Immature natural killer cell (primary cell): ENCODE results near the gene LRRC58. TPM values are rescaled to one million over a fixed set of nuclear protein-coding genes. Genes with fewer than 3 reads are reported as not detected.

Experiments used
- DNase-seq, 3 donors: peaks; one replicate each; pipeline ENCODE4 v3.0.0; 2022; ENCODE audit warnings: mixed read lengths in 1 of 3
- H3K27ac Mint-ChIP-seq, 6 donors: one replicate each; pipeline ENCODE4 v1.8.0; 2020; ENCODE audit warnings: mixed read lengths in 6 of 6, mild to moderate bottlenecking in 5 of 6, inconsistent platforms in 4 of 6, moderate library complexity in 3 of 6
- H3K27me3 Mint-ChIP-seq, 3 donors: one replicate each; pipeline ENCODE4 v1.8.0; 2020 to 2021; ENCODE audit warnings: low read depth in 3 of 3, mild to moderate bottlenecking in 3 of 3, mixed read lengths in 3 of 3, moderate library complexity in 3 of 3, inconsistent platforms in 1 of 3
- H3K36me3 Mint-ChIP-seq, 3 donors: one replicate each; pipeline ENCODE4 v1.8.0; 2020; ENCODE audit warnings: mixed read lengths in 3 of 3, inconsistent platforms in 2 of 3, mild to moderate bottlenecking in 2 of 3
- H3K4me1 Mint-ChIP-seq, 2 donors: one replicate each; pipeline ENCODE4 v1.8.0; 2020; ENCODE audit warnings: inconsistent platforms in 2 of 2, mild to moderate bottlenecking in 2 of 2, mixed read lengths in 2 of 2, moderate library complexity in 1 of 2
- H3K4me3 Mint-ChIP-seq, 5 donors: one replicate each; pipeline ENCODE4 v1.8.0; 2020; ENCODE audit warnings: mild to moderate bottlenecking in 5 of 5, mixed read lengths in 5 of 5, inconsistent platforms in 3 of 5, moderate library complexity in 3 of 5
- H3K9me3 Mint-ChIP-seq, 6 donors: one replicate each; pipeline ENCODE4 v1.8.0; 2020; ENCODE audit warnings: mild to moderate bottlenecking in 6 of 6, mixed read lengths in 6 of 6, inconsistent platforms in 4 of 6, moderate library complexity in 3 of 6
- polyA plus RNA-seq, 3 donors: library from polyadenylated mRNA; unstranded; fragments of 300-500 nt; fragmentation: Illumina TruSeq; gene quantifications; one replicate each; pipeline ENCODE4 v1.2.3, GENCODE V29; 2021

LRRC58 gene
- polyA plus RNA-seq, 3 donors from 2014 or later, result 5.0 to 9.6 (median 6.8) TPM

DNA sequence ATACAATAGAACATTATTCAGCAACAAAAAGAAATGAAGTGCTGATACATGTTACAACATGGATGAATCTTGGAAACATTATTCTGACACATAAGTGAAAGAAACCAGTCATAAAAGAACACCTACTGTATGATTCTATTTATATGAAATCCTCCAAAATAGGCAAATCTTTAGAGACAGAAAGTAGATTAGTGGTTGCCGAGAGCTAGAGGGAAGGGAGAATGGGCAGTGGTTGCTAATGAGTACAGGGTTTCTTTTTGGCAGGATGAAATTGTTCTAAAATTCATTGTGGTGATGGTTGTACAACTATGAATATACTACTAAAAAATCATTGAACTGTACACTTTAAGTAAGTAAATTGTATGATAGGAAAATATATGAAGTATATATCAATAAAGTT, 6.3 kb upstream of the LRRC58 start:
- H3K27me3 Mint-ChIP-seq, result peaks cover 0 to 9% (median 7%) of the 10 kb centered on the region in 3 donors
- no peaks in the 10 kb centered on the region for H3K9me3 Mint-ChIP-seq
- DNase-seq, result no peak
- peaks cover 0 to under 1% of the 10 kb centered on the region in 2 donors for H3K4me1 Mint-ChIP-seq
- no peak overlapping the region for H3K27ac Mint-ChIP-seq
- H3K4me3 Mint-ChIP-seq, result no peak overlapping the region
- no peaks in the 10 kb centered on the region for H3K36me3 Mint-ChIP-seq

DNA sequence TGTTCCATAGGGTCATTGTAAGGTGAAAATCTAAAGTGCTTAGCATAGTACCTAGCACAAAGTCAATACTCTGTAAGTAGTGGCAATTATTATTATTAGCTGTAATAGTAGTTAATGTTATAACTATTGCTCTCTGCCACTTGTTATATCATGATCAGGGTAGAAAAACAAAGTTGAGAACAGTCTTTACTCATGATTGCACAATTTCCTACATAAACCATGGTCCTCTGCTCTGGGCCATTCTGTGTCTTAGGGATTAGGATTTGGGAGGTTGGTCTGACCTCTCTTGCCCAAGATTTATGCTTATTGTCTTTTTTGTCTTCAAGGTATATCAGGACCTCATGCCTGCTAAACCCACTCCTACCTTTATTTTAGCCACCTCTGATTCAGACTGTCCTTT, 4.3 kb upstream of the LRRC58 start:
- Mint-ChIP-seq H3K27ac (no peak overlapping the region), H3K36me3 (no peaks in the 10 kb centered on the region), H3K9me3 (no peaks in the 10 kb centered on the region), H3K4me1 (peaks cover 10 to 13% of the 10 kb centered on the region in 2 donors), H3K27me3 (peaks cover 4 to 11% (median 10%) of the 10 kb centered on the region in 3 donors), H3K4me3 (no peak overlapping the region)
- DNase-seq, result no peak

DNA sequence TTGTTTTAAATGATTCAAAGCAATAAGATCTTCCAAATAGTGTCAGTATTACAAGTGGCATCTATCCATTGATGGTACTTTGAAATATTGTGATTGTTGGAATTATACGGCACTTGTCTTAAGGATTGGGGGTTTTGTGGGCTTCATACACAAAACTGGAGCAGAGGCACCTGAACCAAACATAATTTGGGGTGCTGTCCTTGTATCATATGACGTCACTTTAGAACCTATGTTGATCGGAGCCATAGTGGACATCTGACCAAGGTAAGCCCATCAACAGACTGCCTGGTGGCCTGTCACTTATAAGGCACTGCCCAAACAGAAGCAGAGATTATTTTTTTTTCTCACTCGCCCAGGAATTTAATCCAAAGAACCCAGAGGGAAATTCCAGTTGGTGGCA, 2.9 kb upstream of the LRRC58 start:
- Mint-ChIP-seq H3K27me3 (peaks cover 10 to 19% (median 11%) of the 10 kb centered on the region in 3 donors), H3K4me3 (no peak overlapping the region), H3K36me3 (no peaks in the 10 kb centered on the region), H3K9me3 (no peaks in the 10 kb centered on the region), H3K4me1 (peaks cover 22 to 27% of the 10 kb centered on the region in 2 donors), H3K27ac (no peak overlapping the region)
- DNase-seq, result no peak

DNA sequence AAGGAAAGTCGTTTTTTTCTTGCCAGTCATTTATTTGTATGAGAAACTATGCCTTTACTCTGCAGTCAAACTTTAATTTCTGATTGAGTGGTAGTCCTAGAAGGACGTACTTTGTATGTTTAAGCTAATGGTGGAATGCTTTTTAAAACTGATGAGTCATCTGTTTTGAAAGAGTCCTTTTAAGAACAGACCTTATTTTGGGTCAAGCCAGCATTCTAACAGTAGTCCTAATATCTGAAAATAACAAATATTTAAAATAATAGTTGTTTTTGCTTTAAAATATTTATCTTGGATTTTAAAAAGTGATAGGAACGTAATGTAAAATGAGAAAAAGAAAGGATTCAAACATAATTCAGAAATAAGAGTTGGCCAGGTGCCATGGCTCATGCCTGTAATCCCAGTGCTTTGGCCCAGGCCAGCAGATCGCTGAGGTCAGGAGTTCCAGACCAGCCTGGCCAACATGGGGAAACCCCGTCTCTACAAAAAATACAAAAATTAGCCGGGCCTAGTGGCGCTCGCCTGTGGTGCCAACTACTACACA, 1.3 kb upstream of the LRRC58 start:
- H3K4me1 Mint-ChIP-seq, result peaks cover 33 to 42% of the 10 kb centered on the region in 2 donors
- no peaks in the 10 kb centered on the region for H3K9me3 Mint-ChIP-seq
- peaks cover 11 to 16% (median 12%) of the 10 kb centered on the region in 3 donors for H3K27me3 Mint-ChIP-seq
- no peaks in the 10 kb centered on the region for H3K36me3 Mint-ChIP-seq
- no peak for DNase-seq
- H3K4me3 Mint-ChIP-seq, result peak overlapping the region; percentile 25 to 96 (median 93)
- H3K27ac Mint-ChIP-seq, result peak overlapping the region in 3 of 6 donors; percentile 26 to 78 (median 53)

DNA sequence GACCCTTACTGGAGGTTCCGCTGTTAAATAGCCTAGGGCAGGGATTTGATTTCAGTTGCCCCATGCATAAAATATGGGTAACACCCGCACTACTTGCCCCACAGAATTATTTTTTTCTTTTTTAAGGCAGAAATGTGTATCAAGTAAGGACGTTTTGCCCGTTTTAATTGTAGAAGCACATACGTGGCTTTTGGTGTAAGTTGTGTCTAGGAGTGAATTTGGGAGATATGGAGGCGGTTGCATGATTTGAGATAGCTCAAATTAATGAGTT, 636 bp upstream of the LRRC58 start:
- peak overlapping the region; percentile 92 to 96 (median 94) for H3K4me3 Mint-ChIP-seq
- peaks cover 39 to 49% of the 10 kb centered on the region in 2 donors for H3K4me1 Mint-ChIP-seq
- H3K27ac Mint-ChIP-seq, result peak overlapping the region; percentile 70 to 94 (median 90)
- H3K36me3 Mint-ChIP-seq, result no peaks in the 10 kb centered on the region
- DNase-seq, result no peak
- H3K27me3 Mint-ChIP-seq, result peaks cover 11 to 16% (median 12%) of the 10 kb centered on the region in 3 donors
- H3K9me3 Mint-ChIP-seq, result no peaks in the 10 kb centered on the region

DNA sequence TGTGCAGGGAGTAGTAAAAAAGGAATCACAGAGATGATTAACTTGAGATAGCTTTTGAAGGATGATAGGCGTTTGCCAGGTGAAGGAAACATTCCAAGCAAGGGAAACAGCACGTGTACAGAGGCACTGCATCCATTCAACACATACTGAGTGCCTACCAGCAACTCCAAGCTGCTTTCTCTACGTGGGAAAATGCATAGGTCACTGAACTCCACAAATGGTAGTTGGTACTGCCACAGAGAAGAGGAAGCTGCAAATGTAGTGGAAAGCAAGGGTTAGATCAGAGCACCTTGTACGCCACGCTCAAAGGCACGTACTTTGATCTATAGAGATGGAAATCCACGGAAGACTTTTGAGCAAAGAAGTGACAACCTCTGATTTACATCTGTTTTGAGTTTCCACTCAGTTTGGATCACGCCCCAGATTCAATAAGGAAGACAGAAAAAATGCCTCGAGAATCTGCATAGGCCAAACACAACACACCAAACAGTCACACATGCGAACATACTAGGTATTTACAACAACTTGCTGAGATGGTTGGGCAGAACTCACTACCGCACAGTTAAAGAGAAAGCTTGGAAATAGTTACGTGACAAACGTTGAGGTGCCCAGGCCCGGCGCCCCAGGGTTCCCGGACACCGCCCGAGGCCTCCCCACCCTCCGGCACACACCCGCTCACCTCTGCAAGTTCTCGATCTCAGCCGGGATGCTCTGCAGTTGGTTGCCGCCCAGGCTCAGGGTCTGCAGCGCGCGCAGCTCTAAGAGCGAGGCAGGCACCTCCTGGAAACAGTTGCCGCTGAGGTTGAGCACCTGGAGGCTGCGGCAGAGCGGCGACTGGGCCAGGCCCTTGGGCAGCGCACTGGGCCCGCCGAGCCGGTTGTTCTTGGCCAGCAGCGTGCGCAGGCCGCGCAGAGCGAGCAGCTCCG, 826 bp downstream of the LRRC58 start:
- H3K4me3 Mint-ChIP-seq, result peak overlapping the region; percentile 92 to 94 (median 94)
- DNase-seq, result no peak
- H3K36me3 Mint-ChIP-seq, result no peaks in the 10 kb centered on the region
- H3K4me1 Mint-ChIP-seq, result peaks cover 48 to 63% of the 10 kb centered on the region in 2 donors
- H3K9me3 Mint-ChIP-seq, result no peaks in the 10 kb centered on the region
- H3K27me3 Mint-ChIP-seq, result peaks cover 11 to 16% (median 12%) of the 10 kb centered on the region in 3 donors
- peak overlapping the region; percentile 79 to 92 (median 88) for H3K27ac Mint-ChIP-seq

DNA sequence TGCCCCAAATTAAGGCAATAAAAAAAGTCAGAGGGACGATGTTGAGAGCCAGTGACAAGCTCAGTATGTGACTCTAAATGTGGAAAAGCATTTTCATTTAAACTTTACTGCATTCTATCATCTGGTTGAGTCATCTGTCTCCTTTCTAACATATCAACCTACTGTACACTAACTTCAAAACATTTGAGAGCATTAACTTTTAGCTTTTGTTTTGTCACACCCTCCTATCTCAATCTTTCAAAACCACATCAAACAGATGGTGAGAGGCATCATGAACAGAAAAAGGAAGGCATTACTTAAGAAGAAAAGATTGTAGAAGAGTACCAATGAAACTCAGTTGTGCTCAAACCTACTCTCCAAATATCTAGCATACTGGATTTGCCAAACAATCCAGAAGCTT, 4.8 kb downstream of the LRRC58 start:
- peak; percentile 20 to 36 (median 31) for DNase-seq
- Mint-ChIP-seq H3K9me3 (peaks cover 0 to 4% (median 0%) of the 10 kb centered on the region in 6 donors), H3K36me3 (peaks cover 4 to 9% (median 9%) of the 10 kb centered on the region in 3 donors), H3K4me3 (no peak overlapping the region), H3K27me3 (peaks cover 4 to 12% (median 8%) of the 10 kb centered on the region in 3 donors), H3K4me1 (peaks cover 48 to 76% of the 10 kb centered on the region in 2 donors), H3K27ac (peak overlapping the region in 1 of 6 donors; percentile 68)

DNA sequence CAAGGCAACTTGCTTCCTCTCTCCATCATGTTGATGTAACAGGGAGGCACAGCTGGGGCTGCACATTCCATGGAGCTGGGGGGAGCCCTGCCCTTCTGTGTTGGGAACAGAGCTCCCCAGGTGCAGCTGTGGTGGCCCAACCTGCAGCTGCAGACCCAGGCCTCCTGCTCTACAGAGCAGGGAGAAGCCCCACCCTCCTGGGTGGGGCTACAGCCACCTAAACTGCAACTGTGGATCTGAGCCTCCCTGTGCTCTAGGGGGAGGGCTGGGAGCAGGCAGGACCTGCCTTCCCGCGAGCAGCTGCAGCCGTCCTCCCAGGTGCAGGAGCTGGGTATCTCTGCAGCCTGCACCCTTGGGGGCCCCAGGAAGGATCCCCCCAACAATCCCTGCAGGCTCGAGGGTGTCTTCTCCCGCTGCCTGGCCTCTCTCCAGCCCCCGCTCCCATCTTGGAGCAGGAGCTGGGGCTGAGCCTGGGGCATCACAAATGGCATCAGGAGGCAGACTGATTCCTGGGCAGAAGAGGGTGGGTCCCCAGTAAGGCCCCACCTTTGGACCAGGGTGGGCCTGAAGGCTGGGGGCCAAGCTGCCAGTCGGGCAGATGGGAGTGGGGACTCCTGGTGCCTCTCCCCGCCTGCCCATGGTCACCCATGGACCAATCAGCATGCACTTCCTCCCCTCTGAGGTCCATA, 7.4 kb downstream of the LRRC58 start:
- no peak overlapping the region for H3K4me3 Mint-ChIP-seq
- peaks cover 4 to 21% (median 15%) of the 10 kb centered on the region in 3 donors for H3K36me3 Mint-ChIP-seq
- no peak overlapping the region for H3K27ac Mint-ChIP-seq
- H3K27me3 Mint-ChIP-seq, result no peaks in the 10 kb centered on the region
- peaks cover 0 to 4% (median 0%) of the 10 kb centered on the region in 6 donors for H3K9me3 Mint-ChIP-seq
- H3K4me1 Mint-ChIP-seq, result peaks cover 46 to 81% of the 10 kb centered on the region in 2 donors
- no peak for DNase-seq

DNA sequence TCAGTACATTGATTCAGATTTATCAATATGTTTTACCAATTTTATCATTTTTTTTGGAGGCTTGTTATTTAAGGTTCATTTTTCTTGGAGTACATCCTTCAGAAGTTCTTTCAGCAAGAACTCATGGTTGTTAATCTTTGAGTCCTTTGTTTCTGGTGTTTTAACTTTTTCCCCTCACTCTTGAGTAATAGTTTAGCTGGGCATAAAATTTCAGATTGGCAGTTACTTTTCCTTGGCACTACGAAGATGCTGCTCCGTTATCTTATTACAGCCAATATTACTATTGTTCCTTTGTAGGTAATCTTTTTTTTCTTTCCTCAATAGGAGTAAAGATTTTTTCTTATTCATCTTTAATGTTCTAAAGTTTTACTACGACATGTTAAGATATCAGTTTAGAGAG, 9.8 kb downstream of the LRRC58 start:
- Mint-ChIP-seq H3K4me1 (peaks cover 33 to 74% of the 10 kb centered on the region in 2 donors), H3K9me3 (peaks cover 0 to 4% (median 0%) of the 10 kb centered on the region in 6 donors), H3K27ac (no peak overlapping the region), H3K36me3 (peaks cover 4 to 23% (median 21%) of the 10 kb centered on the region in 3 donors), H3K27me3 (no peaks in the 10 kb centered on the region), H3K4me3 (no peak overlapping the region)
- no peak for DNase-seq

DNA sequence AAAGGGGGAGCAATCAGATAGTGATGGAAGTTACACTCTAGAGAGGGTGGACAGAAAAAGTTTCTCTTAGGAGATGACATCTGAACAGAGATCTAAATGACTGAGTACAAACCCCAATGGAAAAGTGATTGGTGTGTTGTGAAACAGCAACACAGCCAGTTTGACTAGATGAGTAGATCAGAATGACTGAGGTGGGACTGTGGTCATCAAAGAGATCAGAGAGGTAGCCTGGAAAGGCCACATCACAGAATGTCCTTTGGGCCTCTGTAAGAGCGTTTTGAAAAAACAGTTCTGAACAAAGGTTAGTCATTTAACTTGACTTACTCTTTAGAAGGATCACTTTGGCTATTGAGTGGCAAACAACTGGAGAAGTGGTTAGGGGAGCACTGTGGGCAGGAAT, 10.6 kb downstream of the LRRC58 start:
- H3K9me3 Mint-ChIP-seq, result peaks cover 0 to 4% (median 0%) of the 10 kb centered on the region in 6 donors
- peaks cover 9 to 29% (median 25%) of the 10 kb centered on the region in 3 donors for H3K36me3 Mint-ChIP-seq
- H3K27me3 Mint-ChIP-seq, result no peaks in the 10 kb centered on the region
- H3K4me1 Mint-ChIP-seq, result peaks cover 28 to 65% of the 10 kb centered on the region in 2 donors
- H3K27ac Mint-ChIP-seq, result peak overlapping the region in 1 of 6 donors; percentile 40
- no peak for DNase-seq
- no peak overlapping the region for H3K4me3 Mint-ChIP-seq

DNA sequence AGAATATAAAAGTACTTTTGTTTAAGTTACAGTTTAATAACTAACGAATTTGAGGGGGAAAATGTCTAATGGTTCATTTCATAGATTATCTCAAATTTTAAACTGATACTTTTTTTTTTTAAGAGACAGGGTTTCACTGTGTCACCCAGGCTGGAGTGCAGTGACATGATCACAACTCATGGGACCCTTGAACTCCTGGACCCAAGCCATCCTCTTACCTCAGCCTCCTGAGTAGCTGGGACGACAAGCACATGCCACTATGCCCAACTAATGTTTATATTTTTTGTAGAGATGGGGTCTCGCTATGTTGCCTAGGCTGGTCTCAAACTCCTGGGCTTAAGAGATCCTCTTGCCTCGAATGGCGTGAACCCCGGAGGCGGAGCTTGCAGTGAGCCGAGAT, 16.5 kb downstream of the LRRC58 start:
- Mint-ChIP-seq H3K9me3 (no peaks in the 10 kb centered on the region), H3K27me3 (no peaks in the 10 kb centered on the region), H3K4me3 (no peak overlapping the region), H3K36me3 (peaks cover 12 to 39% (median 16%) of the 10 kb centered on the region in 3 donors), H3K27ac (peak overlapping the region in 1 of 6 donors; percentile 28), H3K4me1 (peaks cover 9 to 23% of the 10 kb centered on the region in 2 donors)
- DNase-seq, result no peak

DNA sequence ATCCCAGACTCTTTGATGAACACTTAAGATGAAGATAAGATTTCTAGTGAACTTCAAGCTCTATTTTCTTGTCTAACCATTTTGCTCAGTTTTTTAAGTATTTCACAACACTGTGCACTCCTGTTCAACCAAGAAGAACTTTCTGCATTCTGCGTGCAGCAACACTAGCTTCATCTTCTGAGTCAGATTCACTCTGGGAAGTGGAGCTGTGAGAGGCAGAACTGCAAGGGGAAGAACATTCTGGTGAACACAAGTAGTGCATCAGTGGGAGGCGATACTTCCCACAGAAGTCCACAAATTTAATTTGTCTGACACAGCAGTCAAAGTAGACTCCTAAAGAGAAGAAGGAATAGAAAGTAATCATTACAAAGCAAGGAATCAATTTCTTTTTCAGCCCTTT, 18.1 kb downstream of the LRRC58 start:
- Mint-ChIP-seq H3K27me3 (no peaks in the 10 kb centered on the region), H3K27ac (no peak overlapping the region), H3K4me1 (peaks cover 4 to 9% of the 10 kb centered on the region in 2 donors), H3K36me3 (peaks cover 16 to 39% (median 16%) of the 10 kb centered on the region in 3 donors), H3K4me3 (no peak overlapping the region), H3K9me3 (no peaks in the 10 kb centered on the region)
- DNase-seq, result no peak

DNA sequence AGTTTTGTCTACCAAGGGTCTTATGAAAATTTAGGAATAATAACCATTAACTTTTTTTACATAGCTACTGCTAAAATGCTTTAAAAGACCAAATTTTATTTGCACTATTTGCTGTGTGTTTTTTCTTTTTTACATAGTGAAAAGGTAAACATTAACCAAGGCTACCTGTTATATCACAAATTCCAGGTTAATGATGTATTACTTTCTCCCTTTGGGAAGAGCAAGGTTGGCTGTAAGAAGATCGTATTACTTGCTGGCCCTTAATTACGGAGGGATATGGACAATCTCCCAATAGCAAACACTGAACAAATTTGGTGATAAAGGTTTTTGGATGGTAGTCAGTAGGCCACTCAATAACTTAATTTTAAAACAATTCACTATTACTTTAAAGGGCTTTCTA, 22.4 kb downstream of the LRRC58 start:
- H3K4me3 Mint-ChIP-seq, result no peak overlapping the region
- no peaks in the 10 kb centered on the region for H3K9me3 Mint-ChIP-seq
- H3K36me3 Mint-ChIP-seq, result peaks cover 9 to 26% (median 15%) of the 10 kb centered on the region in 3 donors
- H3K27ac Mint-ChIP-seq, result no peak overlapping the region
- H3K4me1 Mint-ChIP-seq, result no peaks in the 10 kb centered on the region
- no peak for DNase-seq
- no peaks in the 10 kb centered on the region for H3K27me3 Mint-ChIP-seq

DNA sequence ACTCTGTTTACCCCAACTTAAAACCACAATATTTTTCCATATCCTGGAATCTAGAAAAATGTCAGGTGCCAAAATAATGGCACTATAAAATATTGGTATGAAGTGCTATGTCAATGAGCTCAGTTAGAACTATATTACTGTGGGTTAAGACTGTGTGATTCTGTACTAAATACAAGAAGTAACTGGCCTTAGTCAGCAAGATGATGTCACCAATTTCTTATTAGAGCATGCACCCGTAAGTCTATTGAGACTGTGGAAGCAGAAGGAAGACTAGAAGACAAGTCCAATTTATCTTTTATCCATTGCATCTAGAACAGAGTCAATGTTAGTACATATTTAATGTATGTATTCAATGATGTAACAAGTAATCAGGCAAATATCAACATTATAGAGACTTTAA, 25.0 kb downstream of the LRRC58 start:
- Mint-ChIP-seq H3K4me3 (no peak overlapping the region), H3K4me1 (no peaks in the 10 kb centered on the region), H3K36me3 (peaks cover 13 to 29% (median 26%) of the 10 kb centered on the region in 3 donors), H3K27ac (no peak overlapping the region), H3K27me3 (no peaks in the 10 kb centered on the region), H3K9me3 (no peaks in the 10 kb centered on the region)
- DNase-seq, result no peak
